NCI-H524 (cell line): Measurements from ENCODE around the gene NFRKB.
"Not testable (repeated sequence)": the region's sequence is repeated elsewhere in the genome, so short reads cannot be mapped to it uniquely, and the experiment has no call there.

Experiments used
- DNase-seq, 2 experiments: peaks; one replicate each; lab custom pipeline; 2025; lab: John Stamatoyannopoulos, UW

The NFRKB gene

DNA sequence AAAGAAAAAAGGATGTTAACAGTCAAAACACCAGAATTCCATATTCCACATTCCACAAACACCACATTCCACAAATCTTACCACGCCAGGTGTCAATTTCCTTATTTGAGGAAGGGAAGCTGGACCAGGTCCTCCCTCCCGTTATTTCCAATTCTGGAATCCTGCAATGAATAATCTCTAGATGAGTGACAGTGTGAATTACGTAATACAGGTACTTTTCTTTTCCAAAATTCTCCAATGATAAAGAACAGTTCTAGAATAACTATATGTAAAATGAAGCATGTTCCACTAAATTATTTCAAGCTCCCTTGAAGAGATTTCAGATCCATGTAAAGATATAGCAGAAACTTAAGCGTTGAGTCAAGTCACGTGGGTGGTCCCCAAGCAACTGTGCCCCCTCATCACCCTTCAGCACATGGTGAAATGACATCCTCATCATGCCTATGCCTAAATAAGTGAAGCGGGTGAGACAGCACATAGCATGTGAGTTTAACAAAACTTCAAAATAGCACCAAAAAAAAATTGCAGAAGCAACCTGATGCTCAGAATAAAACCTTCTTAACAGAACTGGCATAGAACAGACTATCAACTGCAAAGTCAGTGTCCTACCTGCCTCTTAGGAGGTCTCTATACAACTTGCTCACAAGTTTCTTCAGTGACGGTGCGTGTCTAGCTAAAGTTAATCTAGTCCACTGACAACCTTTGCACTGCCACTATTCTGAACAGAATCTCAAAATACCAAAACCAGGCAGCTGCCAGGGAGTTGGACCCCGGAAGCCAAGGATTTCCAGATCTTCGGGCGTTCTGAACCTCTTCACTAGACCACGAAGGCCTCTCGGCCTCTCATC, 876 bp downstream of the NFRKB start:
- DNase-seq, result no peak

DNA sequence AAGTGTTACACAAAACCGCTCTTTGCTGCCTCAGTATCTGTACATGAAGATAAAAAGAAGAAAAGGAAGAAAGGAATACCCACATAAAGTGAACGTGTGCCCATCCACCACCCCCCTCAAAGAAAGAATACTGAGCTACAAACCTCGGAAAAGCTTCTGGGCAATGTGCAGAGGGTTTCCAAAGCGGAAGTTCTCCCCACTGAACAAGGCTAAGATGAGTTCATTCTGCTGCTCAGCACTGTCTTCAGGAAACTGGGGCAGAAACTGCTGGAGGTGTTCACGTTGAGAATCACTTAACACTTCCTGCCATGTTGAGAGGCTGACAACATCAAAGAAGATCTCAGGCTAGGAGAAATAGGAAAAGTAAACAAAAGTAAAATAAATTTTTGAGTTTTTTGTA, 6.9 kb downstream of the NFRKB start:
- no peak for DNase-seq

DNA sequence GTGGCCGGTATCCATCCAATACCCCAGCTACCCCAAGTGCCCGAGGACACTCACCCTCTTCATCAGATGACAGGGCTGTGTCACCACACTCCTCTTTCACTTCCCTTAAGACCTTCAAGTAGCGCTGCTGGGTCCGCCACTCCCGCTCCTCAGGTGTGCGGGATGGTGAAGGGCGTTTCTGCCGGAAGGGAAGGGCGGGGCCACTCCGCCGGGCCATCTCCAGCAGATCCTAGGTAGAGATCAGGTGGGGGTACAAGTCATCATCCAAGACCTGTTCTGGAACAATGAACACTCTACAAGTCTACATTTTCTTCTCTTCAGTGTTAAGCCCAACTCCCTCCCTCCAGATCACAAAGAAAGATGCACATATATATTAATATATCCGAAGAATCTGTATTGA, 10.0 kb downstream of the NFRKB start:
- no peak for DNase-seq

DNA sequence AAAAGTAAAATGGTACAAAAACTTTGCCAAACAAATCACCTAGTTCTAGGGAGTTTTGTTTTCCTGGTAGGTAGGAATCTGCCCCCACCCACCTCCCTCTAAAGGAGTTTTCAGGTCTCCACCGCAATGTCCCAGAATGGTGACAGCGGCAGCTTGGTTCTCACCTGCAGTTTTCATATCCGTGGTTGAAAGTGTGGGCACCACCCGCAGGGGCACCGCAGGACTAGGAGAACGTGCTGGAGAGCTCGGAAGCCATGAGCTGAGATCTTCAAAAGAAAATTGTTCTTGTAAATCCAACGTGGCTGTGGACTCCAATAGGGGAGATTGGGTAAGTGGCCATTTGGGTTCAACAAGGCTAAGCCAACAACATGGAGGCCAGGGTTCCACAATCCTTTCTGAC, 10.8 kb downstream of the NFRKB start:
- DNase-seq, result no peak

DNA sequence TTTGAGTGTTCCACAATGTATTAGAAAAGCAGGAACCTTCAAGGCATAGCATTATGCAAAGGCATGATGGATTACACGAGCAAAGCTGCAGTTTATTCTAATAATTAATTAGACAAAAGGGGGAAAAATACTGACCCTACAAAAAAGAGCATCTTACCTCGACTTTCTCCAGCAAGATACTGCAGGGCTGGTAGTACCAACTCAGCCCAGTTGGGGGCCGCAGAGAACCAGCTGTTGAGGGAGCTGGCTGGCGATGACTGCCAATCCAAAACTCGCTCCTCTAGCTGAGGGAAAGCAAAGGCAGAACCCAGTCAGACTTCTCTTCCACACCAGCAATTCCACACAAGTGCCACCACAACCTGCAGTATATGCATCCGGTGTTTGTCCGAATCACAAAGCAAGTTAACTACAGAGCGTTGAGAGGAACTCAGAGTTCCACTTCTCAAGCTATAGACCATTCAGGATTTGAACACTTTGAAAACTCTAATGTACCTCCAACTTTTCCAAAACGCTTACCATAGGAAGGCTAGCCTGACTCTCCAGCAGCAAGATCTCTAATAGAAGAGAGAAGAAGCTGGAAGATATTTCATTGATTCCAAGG, 13.7 kb downstream of the NFRKB start:
- DNase-seq, result peak in 1 of 2 experiments; percentile 24

DNA sequence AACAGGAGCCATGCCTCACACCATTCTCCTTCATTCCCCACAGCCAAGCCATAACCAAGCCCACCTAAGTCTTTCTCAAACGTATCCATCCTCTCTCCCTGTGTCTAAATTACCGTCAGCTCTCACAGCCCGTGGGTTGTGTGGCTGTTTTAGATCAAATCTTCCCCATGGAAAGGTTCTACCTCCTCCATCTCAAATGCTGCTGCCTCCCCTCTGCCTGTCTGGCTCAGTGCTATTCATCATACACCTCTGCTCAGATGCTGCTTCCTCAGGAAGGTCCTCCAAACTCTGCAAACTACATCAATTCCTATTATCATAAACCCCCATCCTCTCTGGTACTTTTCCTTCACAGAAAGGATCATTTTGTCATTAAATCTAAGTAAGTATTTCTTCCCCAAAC, 15.1 kb downstream of the NFRKB start:
- no peak for DNase-seq

DNA sequence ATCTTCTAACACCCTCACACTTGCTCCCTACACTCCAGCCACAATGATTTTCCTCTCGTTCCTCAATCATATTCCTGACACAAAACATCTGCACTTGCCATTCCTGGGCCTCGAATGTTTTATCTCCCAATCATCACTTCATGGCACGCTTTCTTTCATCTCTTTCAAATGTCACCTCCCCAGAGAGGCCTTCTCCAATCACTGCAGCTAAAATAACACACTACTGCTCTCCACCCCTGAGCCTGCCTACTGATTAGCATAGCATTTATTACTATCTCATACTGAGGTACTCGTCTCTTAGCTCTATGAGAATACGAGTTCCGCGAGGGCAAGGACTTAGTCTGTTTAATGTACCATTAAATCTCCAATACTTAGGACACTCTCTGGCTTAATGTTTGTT, 23.5 kb downstream of the NFRKB start:
- no peak for DNase-seq

DNA sequence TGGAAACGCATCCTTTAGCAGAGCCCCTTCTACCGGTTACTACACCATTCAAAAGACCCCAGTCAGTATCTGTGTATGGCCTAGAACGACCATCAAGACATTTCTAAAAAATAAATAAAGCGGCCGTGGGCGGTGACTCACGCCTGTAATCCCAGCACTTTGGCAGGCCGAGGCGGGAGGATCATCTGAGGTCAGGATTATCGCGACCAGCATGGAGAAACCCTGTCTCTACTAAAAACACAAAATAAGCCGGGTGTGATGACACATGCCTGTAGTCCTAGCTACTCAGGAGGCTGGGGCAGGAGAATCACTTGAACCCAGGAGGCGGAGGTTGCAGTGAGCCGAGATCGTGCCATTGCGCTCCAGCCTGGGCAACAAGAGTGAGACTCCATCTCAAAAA, 26.8 kb downstream of the NFRKB start:
- DNase-seq, result not testable (repeated sequence)

DNA sequence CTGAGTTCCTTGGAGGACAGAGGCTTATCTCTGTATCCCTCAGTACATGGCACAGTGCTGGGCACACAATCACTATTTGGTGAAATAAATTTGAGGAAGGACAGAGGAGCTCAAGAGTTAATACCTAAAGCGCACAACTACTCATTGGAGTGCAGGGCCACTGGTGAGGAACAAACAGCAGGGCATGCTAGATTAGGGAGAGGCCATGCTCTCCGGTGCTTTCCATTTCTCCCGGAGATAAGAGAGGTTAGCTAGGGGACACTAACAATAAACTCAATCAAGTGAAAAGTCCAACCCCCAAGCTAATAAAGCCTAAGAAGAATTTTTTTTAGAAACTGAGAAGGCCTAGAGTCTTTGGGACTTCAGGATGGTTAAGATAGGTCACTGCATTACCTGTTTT, 29.1 kb downstream of the NFRKB start:
- no peak for DNase-seq

DNA sequence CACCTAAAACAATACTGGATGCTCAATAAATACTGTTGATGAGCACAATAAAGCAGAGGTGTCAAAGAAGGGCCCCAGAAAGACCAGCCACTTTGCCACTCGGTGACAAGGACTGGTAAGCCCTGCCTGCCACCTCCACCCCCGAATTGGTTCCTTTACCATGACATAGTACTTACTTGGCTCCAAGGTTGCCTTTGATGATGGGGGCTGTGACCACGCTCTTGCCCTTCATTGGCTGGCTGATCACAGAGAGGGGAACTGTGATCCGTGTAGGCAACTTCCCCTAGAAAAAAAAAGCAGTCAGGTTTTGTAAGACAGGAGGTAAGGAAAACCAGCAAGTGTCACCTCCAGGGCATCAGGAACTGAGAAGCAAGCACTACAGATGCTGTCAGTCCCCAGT, 29.7 kb downstream of the NFRKB start:
- DNase-seq, result no peak

DNA sequence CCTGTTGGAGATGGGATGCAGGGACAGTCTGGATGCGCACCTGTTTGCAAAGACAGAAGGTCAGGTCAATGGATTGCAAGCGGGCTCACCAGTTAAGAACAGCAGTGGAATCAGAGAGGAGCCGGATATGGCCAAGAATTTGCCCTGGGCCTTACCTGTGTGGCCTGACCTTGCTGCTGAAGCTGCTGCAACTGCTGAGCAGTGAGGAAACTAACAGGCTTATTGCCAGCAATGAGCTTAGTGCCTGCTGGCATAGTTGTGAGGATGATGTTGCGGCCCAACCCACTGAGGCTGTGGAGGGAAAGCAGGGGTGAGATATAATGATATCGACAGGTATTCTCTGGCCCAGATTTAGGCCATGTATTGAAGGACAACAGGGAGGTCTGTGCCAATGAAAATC, 30.6 kb downstream of the NFRKB start:
- no peak for DNase-seq

DNA sequence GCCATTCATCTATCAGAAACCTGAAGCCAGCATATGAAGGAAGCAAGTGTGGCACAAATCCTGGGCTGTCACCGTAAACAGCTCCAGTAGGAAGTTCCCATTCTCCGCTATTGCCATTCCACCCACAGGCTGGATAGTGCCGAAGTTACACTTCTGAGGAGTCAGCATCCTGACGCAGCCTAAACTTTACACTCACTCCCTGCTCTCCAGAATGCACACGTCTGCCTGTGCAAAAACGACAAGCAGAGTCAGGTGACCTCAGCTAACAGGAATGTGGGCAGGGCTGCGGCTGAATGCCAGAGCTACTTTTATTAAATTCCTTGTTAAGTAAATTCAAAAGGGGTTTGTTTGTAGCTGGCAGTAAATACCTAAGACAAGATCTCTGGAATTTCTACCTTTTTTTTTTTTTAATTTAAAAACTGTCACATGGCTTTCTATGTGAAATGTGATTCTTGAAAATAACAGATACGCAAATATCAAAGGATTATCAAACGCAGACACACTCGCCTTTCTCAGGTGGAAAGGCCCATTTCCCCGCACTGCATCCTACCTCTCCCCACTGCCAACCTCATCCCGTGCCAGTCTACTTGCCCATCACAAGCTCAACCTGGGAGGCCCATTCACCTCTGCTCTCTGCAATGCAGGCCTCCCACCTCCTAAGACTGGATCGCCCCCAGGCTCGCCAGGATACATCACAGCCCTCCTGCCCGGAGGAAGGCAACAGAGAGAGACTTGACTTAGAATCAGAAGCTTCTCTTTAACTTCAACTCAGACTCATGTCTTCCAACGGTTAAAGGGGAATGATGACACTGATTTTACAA, 33.5 kb downstream of the NFRKB start:
- DNase-seq, result no peak

DNA sequence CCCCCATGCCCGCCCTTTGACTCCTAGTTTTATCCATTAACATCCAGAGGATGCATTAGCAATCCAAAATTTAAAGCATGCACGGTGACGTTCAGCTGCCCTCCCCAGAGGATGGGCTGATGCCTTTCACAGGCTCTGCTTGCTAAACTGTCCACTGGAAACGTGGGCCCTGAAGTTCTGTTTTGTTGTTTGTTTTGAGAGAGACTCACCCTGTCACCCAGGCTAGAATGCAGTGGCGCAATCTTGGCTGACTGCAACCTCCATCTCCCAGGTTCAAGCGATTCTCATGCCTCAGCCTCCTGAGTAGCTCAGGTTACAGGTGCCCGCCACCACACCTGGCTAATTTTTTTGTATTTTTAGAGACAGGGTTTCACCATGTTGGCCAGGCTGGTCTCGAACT, 39.3 kb downstream of the NFRKB start:
- DNase-seq, result no peak

DNA sequence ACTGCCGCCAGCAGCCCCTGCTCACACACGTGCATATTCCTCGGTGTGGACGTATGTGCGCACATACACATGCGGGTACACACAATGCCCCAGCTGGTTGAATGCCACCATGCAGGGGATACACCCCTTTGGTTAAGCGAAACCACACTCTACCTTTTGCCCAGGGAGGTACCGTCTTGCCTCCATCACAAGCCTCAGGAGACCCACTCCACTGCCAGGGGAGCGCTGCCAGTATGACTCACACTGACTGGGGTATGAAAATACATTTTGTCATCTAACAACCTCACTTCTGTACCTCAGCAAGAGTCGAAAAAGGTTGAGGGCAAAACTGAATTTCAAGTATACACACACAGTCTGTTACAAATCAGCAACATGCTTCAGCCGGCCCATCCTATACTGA, 40.3 kb downstream of the NFRKB start:
- no peak for DNase-seq

DNA sequence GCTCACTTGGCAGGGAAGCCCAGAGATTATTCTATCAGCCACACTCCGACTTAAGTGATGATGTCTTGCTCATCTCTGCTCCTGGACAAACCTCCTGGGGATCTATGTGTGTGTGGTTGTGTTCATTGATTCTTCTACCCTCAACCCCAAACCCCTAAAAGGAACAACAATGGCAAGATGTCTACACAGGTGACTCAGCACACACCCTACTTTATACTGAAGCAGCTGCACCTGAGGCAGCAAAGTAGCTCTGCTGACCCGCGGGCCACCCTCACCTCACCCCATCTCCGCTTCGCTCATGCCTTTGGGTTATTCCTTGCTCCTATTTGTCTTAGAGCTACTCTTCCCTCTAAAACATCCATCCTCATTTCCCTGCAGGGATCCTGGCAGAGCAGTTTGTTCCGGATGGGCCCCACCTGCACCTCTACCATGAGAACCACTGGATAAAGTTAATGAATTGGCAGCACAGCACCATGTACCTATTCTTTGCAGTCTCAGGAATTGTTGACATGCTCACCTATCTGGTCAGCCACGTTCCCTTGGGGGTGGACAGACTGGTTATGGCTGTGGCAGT, 41.1 kb downstream of the NFRKB start:
- no peak for DNase-seq

DNA sequence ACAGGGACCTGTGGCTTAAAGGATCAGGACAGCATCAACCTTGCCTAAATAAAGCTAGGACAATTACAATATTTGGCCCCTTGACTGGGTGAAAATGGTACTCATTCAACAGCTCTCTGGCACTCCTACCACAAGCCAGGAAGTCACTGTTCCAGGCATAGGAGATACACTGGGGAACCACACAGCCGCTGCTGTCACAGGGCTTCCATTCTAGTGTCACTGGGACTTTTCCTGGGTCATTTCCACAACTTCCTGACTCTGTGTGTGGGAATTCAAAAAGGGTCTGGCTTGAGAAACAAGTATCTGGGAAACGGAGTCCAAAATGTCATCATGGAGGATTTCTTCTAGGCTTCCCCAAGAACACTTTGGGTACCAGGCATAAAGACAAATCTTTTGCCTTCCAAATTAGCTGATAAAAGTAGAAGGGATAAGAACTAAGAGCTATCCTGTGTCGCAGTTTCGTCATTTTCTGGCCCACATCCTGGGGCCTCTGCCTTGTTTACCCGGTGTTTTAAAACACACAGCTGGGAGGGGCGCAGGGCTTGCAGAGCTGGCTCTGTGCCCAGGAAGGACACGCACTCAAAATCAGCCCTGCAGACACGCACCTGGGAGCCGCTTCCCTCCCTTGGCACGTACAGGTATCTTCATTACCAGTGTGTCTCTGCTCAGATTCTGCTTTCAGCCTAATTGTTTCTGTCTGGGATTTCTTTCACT, 41.7 kb downstream of the NFRKB start:
- peak in 1 of 2 experiments; percentile 10 for DNase-seq

DNA sequence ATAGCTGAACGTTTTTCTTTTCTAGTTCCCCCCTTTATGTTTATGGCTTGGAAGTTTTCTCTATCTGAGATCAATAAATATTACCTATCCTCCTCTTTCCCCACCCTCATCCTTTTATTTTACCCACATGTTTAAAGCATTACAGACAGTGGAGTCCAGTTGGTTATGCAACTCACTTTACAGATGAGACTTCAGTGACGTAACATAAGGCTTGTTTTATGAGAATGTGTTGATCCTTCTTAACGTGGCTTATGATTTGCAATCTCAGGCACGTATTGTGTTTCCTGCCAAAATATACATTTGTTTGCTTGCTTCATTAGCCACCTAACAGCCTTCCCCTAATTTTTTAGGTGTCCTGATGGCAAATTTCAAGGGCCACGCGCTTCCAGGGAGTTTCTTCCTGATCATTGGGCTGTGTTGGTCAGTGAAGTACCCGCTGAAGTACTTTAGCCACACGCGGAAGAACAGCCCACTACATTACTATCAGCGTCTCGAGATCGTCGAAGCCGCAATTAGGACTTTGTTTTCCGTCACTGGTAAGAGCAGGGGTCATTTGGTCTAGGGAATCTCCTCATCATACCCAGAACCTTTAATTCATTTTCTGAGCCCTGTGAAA, 43.1 kb downstream of the NFRKB start:
- peak in 1 of 2 experiments; percentile 42 for DNase-seq

DNA sequence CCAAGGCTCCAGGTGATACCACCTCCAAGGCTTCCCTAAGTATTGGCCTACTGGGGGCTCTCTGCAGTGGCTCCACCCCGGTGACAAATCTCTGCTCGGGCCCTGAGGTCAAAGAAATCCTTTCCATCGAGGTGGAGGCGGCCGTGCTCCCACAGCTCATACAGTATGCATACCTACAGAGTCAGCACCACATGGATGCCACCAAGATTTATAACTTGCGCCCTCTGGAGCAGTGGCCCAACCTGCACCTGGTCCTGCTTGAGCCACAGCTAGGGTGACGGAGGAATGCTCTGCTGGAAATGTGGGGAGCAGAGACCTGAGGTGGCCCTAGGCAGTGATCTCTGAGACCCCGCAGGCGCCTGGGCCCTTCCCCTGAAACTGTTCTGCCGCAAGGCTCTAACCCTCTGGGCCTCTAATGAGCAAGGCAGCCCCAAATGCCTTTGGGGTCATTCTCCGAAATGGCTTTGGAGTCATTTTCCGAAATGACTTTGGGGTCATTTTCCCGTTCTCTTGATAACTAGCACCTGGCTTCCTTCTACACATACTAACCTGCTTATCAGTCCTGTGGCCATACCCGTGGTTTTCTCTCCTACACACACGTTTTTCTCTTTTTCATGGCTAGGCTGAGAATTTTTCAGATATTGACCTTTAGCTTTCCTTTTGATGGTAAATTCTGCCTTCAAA, 45.8 kb downstream of the NFRKB start:
- DNase-seq, result no peak

DNA sequence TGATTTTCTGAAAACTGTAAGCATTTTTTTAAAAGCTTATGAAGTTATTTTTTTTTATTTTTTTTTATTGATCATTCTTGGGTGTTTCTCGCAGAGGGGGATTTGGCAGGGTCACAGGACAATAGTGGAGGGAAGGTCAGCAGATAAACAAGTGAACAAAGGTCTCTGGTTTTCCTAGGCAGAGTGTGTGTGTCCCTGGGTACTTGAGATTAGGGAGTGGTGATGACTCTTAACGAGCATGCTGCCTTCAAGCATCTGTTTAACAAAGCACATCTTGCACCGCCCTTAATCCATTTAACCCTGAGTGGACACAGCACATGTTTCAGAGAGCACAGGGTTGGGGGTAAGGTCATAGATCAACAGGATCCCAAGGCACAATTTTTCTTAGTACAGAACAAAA, 48.0 kb downstream of the NFRKB start:
- DNase-seq, result not testable (repeated sequence)

DNA sequence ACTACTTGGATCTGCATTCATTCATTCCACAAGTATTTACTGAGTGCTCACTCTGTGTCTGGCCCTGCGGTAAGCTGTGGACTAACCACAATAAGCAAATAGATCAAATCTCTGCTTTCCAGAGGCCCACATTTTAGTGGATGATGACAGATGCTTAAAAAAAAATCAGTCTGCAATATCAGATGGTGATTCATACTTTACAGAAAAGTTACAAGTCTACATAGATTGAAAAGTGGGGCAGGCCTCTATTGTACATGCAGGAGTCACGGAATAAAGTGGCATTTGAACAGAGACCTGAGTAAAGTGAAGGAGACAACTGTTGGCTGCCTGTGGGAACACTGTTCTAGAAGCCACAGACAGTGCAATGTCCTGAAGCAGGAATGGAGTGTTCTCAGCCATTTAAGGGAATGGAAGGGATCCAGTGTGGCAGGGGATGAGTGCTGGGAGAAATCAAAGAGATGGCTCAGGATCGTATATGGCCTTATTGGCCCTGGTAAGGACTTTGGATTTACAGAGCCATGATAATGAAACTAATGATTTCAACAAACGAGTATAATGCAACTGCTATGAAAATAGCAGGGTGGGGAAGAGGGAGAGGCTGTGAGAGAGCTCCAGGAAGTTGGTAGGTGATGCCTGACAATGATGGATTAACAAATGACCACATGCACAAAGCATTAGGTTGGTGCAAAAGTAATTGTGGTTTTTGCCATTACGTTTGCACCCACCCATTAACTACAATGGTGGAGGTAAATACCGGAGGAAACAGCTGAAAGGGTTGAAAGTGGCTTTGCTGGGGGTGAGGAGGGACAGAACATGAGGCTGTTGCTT, 48.7 kb downstream of the NFRKB start:
- peak in 1 of 2 experiments; percentile 22 for DNase-seq
